Stomach (tissue), 9 donors: Measurements from ENCODE around the gene MICAL3. TPM values are rescaled to one million over a fixed set of nuclear protein-coding genes. Genes with fewer than 3 reads are reported as not detected.

ENCODE experiments used
- DNase-seq, 2 donors: peaks; one replicate each; pipeline versions ENCODE4 v3.0.0 to v3.0.0-alpha.2; 2013 to 2019
- H3K27ac ChIP-seq, 5 donors: fragments of 200-600 bp in 4 of 5; sonication (generic) in 4 of 5; one replicate each; pipeline ENCODE4 v1.5.1; 2013 to 2019; ENCODE audit warnings: mild to moderate bottlenecking in 1 of 5, moderate library complexity in 1 of 5
- H3K27me3 ChIP-seq, 3 donors: fragments of 200-600 bp; sonication (generic); one replicate each; pipeline ENCODE4 v1.5.1; 2017 to 2019; ENCODE audit warnings: mixed run types in 1 of 3
- H3K36me3 ChIP-seq, 4 donors: fragments of 200-600 bp; sonication (generic); 1 replicate in 3 of 4; 2 replicates in 1 of 4; pipeline ENCODE4 v1.5.1; 2016 to 2019
- H3K4me1 ChIP-seq, 4 donors: fragments of 200-600 bp; sonication (generic); one replicate each; pipeline ENCODE4 v1.5.1; 2016 to 2019
- H3K4me3 ChIP-seq, 4 donors: fragments of 200-600 bp; sonication (generic) in 3 of 4; one replicate each; pipeline ENCODE4 v1.5.1; 2016 to 2019; ENCODE audit warnings: mild to moderate bottlenecking in 1 of 4
- H3K9me3 ChIP-seq, 4 donors: fragments of 200-600 bp; sonication (generic); one replicate each; pipeline ENCODE4 v1.5.1; 2016 to 2019
- EP300 ChIP-seq: sonication (generic); formaldehyde crosslinking; IDR thresholded peaks from one replicate; pipeline ENCODE4 v1.6.1; 2017; ENCODE audit warnings: antibody characterized with exemption
- POLR2A ChIP-seq, 4 donors: fragments of 450-650 bp; IDR thresholded peaks; one replicate each; pipeline ENCODE4 v1.6.1; 2016; ENCODE audit warnings: antibody characterized with exemption in 4 of 4, control low read depth in 2 of 4, mild to moderate bottlenecking in 1 of 4, moderate library complexity in 1 of 4
- POLR2AphosphoS5 ChIP-seq, 3 donors: sonication (generic); formaldehyde crosslinking; IDR thresholded peaks; one replicate each; pipeline ENCODE4 v1.6.1; 2016; ENCODE audit warnings: antibody characterized with exemption in 3 of 3
- WGBS, 5 donors: extraction: QIAGEN DNeasy Blood & Tissue Kit in 3 of 5; methylation state at CpG; one replicate each; pipeline versions ENCODE4 v1.1.5 to v1.1.7; 2013 to 2018; 5-methylcytosine and 5-hydroxymethylcytosine counted together
- intact Hi-C: fragments of 100-400 bp; cut with DNase I; formaldehyde crosslinking; loops from one replicate; pipeline ENCODE4 v1.15.1; 2023; ENCODE audit warnings: low total_unique reads
- polyA plus RNA-seq, 3 donors: library from polyadenylated mRNA; stranded (reverse); fragments of 200-250 nt; gene quantifications; one replicate each; pipeline ENCODE4 v1.2.3, GENCODE V29; 2013
- total RNA-seq, 5 donors: library from RNA; depleted of rRNA; stranded (reverse); fragments of >200 nt; gene quantifications; one replicate each; pipeline versions ENCODE4 v1.1.0 to v1.2.3, GENCODE V29; 2014 to 2016
- TF ChIP-seq, protein P1 (sequence below), 7 experiments: fragments of 450-650 bp in 4 of 7; fragments of 200-600 bp in 3 of 7; sonication (generic) in 3 of 7; IDR thresholded peaks; one replicate each; pipeline ENCODE4 v1.5.1; 2016 to 2019; ENCODE audit warnings: antibody characterized with exemption in 7 of 7, control low read depth in 2 of 7, mild to moderate bottlenecking in 1 of 7
- donor health status: healthy with polysubstance abuse.
- donor health status: Bipolar disorder and iron deficiency.
- donor health status: healthy.

The MICAL3 gene
- total and polyA plus RNA-seq, 8 donors: 3.5 to 130 (median 24.0) TPM

DNA sequence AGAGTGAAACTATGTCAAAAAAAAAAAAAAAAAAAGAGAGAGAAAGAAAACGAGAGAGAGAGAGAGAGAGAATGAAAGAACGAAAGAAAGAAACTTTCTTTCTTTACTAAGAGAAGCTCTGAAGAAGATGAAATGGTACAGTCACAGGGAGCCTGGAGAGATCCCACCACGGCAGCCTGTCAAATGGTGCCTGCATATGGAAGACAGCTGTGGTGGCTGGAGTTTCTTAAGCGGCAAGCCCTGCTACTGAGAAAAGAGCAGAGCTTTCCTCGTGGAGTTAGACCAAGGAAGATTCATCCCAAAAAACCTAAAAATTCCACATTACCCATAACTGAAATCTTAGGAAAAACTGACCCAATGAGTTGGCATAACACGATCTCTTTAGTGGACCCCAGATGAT lies 66.7 kb downstream of the MICAL3 start:
- WGBS, 5 donors: 70 to 89% (median 83%) methylated on average over 6 of the region's 6 CpGs
- TF ChIP-seq POLR2AphosphoS5 (IDR thresholded peaks at IDR 0.05) (no peak), POLR2A (IDR thresholded peaks at IDR 0.05) (no peak), EP300 (no peak)
- TF ChIP-seq, protein P1, sequence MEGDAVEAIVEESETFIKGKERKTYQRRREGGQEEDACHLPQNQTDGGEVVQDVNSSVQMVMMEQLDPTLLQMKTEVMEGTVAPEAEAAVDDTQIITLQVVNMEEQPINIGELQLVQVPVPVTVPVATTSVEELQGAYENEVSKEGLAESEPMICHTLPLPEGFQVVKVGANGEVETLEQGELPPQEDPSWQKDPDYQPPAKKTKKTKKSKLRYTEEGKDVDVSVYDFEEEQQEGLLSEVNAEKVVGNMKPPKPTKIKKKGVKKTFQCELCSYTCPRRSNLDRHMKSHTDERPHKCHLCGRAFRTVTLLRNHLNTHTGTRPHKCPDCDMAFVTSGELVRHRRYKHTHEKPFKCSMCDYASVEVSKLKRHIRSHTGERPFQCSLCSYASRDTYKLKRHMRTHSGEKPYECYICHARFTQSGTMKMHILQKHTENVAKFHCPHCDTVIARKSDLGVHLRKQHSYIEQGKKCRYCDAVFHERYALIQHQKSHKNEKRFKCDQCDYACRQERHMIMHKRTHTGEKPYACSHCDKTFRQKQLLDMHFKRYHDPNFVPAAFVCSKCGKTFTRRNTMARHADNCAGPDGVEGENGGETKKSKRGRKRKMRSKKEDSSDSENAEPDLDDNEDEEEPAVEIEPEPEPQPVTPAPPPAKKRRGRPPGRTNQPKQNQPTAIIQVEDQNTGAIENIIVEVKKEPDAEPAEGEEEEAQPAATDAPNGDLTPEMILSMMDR (IDR thresholded peaks at IDR 0.05): no peak
- Histone ChIP-seq H3K9me3 (no peaks in the 10 kb centered on the region), H3K4me3 (no peak overlapping the region), H3K27me3 (no peaks in the 10 kb centered on the region), H3K36me3 (no peaks in the 10 kb centered on the region), H3K27ac (peak overlapping the region in 1 of 5 donors; percentile 8), H3K4me1 (peaks cover 0 to 34% (median 13%) of the 10 kb centered on the region in 4 donors)
- DNase-seq: no peak
- intact Hi-C loops: no loop called here

GRCh38 chr22:17957204-17957603 lies 67.2 kb downstream of the MICAL3 start:
- no peak for TF ChIP-seq EP300
- TF ChIP-seq POLR2A (IDR thresholded peaks at IDR 0.05): no peak
- TF ChIP-seq POLR2AphosphoS5 (IDR thresholded peaks at IDR 0.05): no peak
- TF ChIP-seq, protein P1 (IDR thresholded peaks at IDR 0.05): no peak
- no peak overlapping the region for H3K27ac ChIP-seq
- DNase-seq: no peak
- intact Hi-C loops: no loop called here
- WGBS, 5 donors: 79 to 94% (median 88%) methylated on average over 7 of the region's 7 CpGs
- peaks cover 0 to 39% (median 15%) of the 10 kb centered on the region in 4 donors for H3K4me1 ChIP-seq
- no peaks in the 10 kb centered on the region for H3K9me3 ChIP-seq
- H3K27me3 ChIP-seq: no peaks in the 10 kb centered on the region
- H3K36me3 ChIP-seq: no peaks in the 10 kb centered on the region
- no peak overlapping the region for H3K4me3 ChIP-seq

GRCh38 chr22:17956630-17957029 lies 67.7 kb downstream of the MICAL3 start:
- WGBS, 5 donors: 84 to 98% (median 95%) methylated on average over 9 of the region's 9 CpGs
- no peak for DNase-seq
- TF ChIP-seq EP300 (no peak), POLR2AphosphoS5 (IDR thresholded peaks at IDR 0.05) (no peak), POLR2A (IDR thresholded peaks at IDR 0.05) (no peak)
- TF ChIP-seq, protein P1 (IDR thresholded peaks at IDR 0.05): no peak
- Histone ChIP-seq H3K9me3 (no peaks in the 10 kb centered on the region), H3K27ac (no peak overlapping the region), H3K27me3 (no peaks in the 10 kb centered on the region), H3K4me1 (peaks cover 0 to 45% (median 18%) of the 10 kb centered on the region in 4 donors), H3K4me3 (no peak overlapping the region), H3K36me3 (no peaks in the 10 kb centered on the region)
- intact Hi-C loops: no loop called here

GRCh38 chr22:17955590-17956379 lies 68.6 kb downstream of the MICAL3 start:
- no peak for DNase-seq
- intact Hi-C loops: no loop called here
- no peak overlapping the region for H3K4me3 ChIP-seq
- H3K9me3 ChIP-seq: no peaks in the 10 kb centered on the region
- no peaks in the 10 kb centered on the region for H3K27me3 ChIP-seq
- H3K27ac ChIP-seq: peak overlapping the region in 1 of 5 donors; percentile 11
- WGBS, 5 donors: 65 to 85% (median 73%) methylated on average over 8 of the region's 8 CpGs
- H3K4me1 ChIP-seq: peaks cover 4 to 48% (median 25%) of the 10 kb centered on the region in 4 donors
- TF ChIP-seq EP300 (no peak), POLR2AphosphoS5 (IDR thresholded peaks at IDR 0.05) (no peak), POLR2A (IDR thresholded peaks at IDR 0.05) (no peak)
- TF ChIP-seq, protein P1 (IDR thresholded peaks at IDR 0.05): no peak
- H3K36me3 ChIP-seq: no peaks in the 10 kb centered on the region
